Gastrocnemius medialis (tissue), 4 donors: ENCODE results near the gene FBXL17.

Source experiments
- CTCF ChIP-seq, 5 experiments: fragments of 450-650 bp in 3 of 5; fragments of 200-600 bp in 2 of 5; sonication (generic) in 2 of 5; IDR thresholded peaks in 4 of 5; conservative IDR thresholded peaks in 1 of 5; 1 replicate in 4 of 5; 2 replicates in 1 of 5; pipeline ENCODE4 v1.5.1; 2016 to 2019; ENCODE audit warnings: antibody characterized with exemption in 5 of 5, mild to moderate bottlenecking in 3 of 5, moderate library complexity in 3 of 5
- POLR2A ChIP-seq, 2 donors: fragments of 450-650 bp; IDR thresholded peaks; one replicate each; pipeline ENCODE4 v1.6.1; 2017; ENCODE audit warnings: antibody characterized with exemption in 2 of 2, mild to moderate bottlenecking in 2 of 2, moderate library complexity in 2 of 2

GRCh38 chr5:108263338-108263737 is 118.6 kb downstream of the FBXL17 start:
- TF ChIP-seq CTCF (IDR thresholded peaks at IDR 0.05 in 4 of 5, conservative IDR thresholded peaks at IDR 0.05 in 1 of 5) (no peak), POLR2A (IDR thresholded peaks at IDR 0.05) (no peak)
